SK-N-SH (cell line): ENCODE results near the gene H6PD. TPM values are rescaled to one million over a fixed set of nuclear protein-coding genes. Genes with fewer than 3 reads are reported as not detected.

Experiments used
- CTCF ChIA-PET: fragments of 300-600, 350-600 bp; formaldehyde crosslinking; extraction: SDS; loops from one replicate; lab custom pipeline; 2021; lab: Yijun Ruan, JAX
- POLR2A ChIA-PET: fragments of 350-600 bp; sonication (Branson Sonifier 250); formaldehyde crosslinking; extraction: SDS; loops from one replicate; lab custom pipeline; 2020; ENCODE audit warnings: antibody characterized with exemption, inconsistent platforms; lab: Yijun Ruan, JAX
- DNase-seq: peaks from one replicate; pipeline ENCODE4 v3.0.0; 2012
- H2AFZ ChIP-seq: fragments of 200-600 bp; sonication (generic); 2 replicates; pipeline ENCODE4 v1.8.1; 2016; ENCODE audit warnings: antibody characterized with exemption, mild to moderate bottlenecking, low read depth
- H3F3A ChIP-seq: fragments of 200-600 bp; sonication (generic); replicated peaks from 2 replicates; pipeline ENCODE3; 2016; ENCODE audit warnings: antibody characterized with exemption, mild to moderate bottlenecking; ENCODE audit not compliant: insufficient read depth
- H3K27ac ChIP-seq, 2 experiments: fragments of 200-500 bp in 1 of 2; fragments of 200-600 bp in 1 of 2; sonication (Bioruptor generic) in 1 of 2; sonication (generic), shearing (Covaris generic) in 1 of 2; 2 replicates each; pipeline versions ENCODE4 v1.5.1 to v1.6.1; 2014 to 2016; ENCODE audit warnings: low read depth in 2 of 2, inconsistent platforms in 1 of 2, low read length in 1 of 2, mild to moderate bottlenecking in 1 of 2, mixed read lengths in 1 of 2
- H3K27me3 ChIP-seq: fragments of 200-600 bp; sonication (generic), shearing (Covaris generic); 2 replicates; pipeline ENCODE4 v1.6.1; 2016; ENCODE audit warnings: mixed run types; ENCODE audit not compliant: insufficient read depth
- H3K36me3 ChIP-seq, 2 experiments: fragments of 200-500 bp in 1 of 2; fragments of 200-600 bp in 1 of 2; sonication (Bioruptor generic) in 1 of 2; sonication (generic) in 1 of 2; replicated peaks in 1 of 2; 2 replicates each; pipeline versions ENCODE3 to v1.5.1; 2014 to 2016; ENCODE audit warnings: low read length in 1 of 2, mild to moderate bottlenecking in 1 of 2; ENCODE audit not compliant: insufficient read depth in 2 of 2, control insufficient read depth in 1 of 2
- H3K4me1 ChIP-seq, 2 experiments: fragments of 200-500 bp in 1 of 2; fragments of 200-600 bp in 1 of 2; sonication (Bioruptor generic) in 1 of 2; sonication (generic), shearing (Covaris generic) in 1 of 2; 2 replicates each; pipeline versions ENCODE4 v1.5.1 to v1.6.1; 2014 to 2016; ENCODE audit warnings: low read depth in 1 of 2, low read length in 1 of 2, mixed run types in 1 of 2; ENCODE audit not compliant: insufficient read depth in 2 of 2, control insufficient read depth in 1 of 2
- H3K4me2 ChIP-seq: fragments of 200-600 bp; sonication (generic), shearing (Covaris generic); 2 replicates; pipeline ENCODE4 v1.6.1; 2017; ENCODE audit warnings: mixed run types
- H3K4me3 ChIP-seq, 2 experiments: fragments of 200-500 bp in 1 of 2; fragments of 200-600 bp in 1 of 2; sonication (Bioruptor generic) in 1 of 2; sonication (generic), shearing (Covaris generic) in 1 of 2; 2 replicates each; pipeline versions ENCODE4 v1.5.1 to v1.8.1; 2014 to 2016; ENCODE audit warnings: low read depth in 2 of 2, inconsistent platforms in 1 of 2, low read length in 1 of 2, mild to moderate bottlenecking in 1 of 2, mixed read lengths in 1 of 2, moderate library complexity in 1 of 2
- H3K79me2 ChIP-seq: fragments of 200-600 bp; sonication (generic); 2 replicates; pipeline ENCODE4 v1.8.1; 2017; ENCODE audit warnings: mild to moderate bottlenecking; ENCODE audit not compliant: insufficient read depth
- H3K9ac ChIP-seq: fragments of 200-600 bp; sonication (generic); 2 replicates; pipeline ENCODE4 v1.6.1; 2017; ENCODE audit warnings: mixed run types
- H3K9me2 ChIP-seq: fragments of 200-600 bp; sonication (generic); 2 replicates; pipeline ENCODE4 v1.6.1; 2017; ENCODE audit warnings: mixed run types
- H3K9me3 ChIP-seq: fragments of 200-600 bp; sonication (generic); 2 replicates; pipeline ENCODE4 v1.6.1; 2017; ENCODE audit warnings: mixed run types, mild to moderate bottlenecking, moderate library complexity
- H4K20me1 ChIP-seq: fragments of 200-600 bp; sonication (generic); 2 replicates; pipeline ENCODE4 v1.6.1; 2017; ENCODE audit warnings: mild to moderate bottlenecking, mixed run types; ENCODE audit not compliant: insufficient read depth
- ELF1 ChIP-seq: IDR thresholded peaks from 2 replicates; pipeline ENCODE4 v1.4.0; 2012
- EZH2phosphoT487 ChIP-seq: fragments of 200-600 bp; sonication (generic); IDR thresholded peaks from 2 replicates; pipeline ENCODE4 v1.6.1; 2017; ENCODE audit warnings: low read depth, mixed run types, mild to moderate bottlenecking, antibody characterized with exemption, moderate library complexity, borderline replicate concordance
- FOSL2 ChIP-seq: IDR thresholded peaks from 2 replicates; pipeline ENCODE4 v1.4.0; 2012; ENCODE audit warnings: low read depth, mild to moderate bottlenecking, moderate library complexity, borderline replicate concordance
- FOXJ3 ChIP-seq: sonication (generic); formaldehyde crosslinking; IDR thresholded peaks from 2 replicates; pipeline ENCODE4 v1.5.1; 2020; ENCODE audit warnings: mild to moderate bottlenecking, missing genetic modification reagents
- GATA2 ChIP-seq: sonication (generic); formaldehyde crosslinking; IDR thresholded peaks from 2 replicates; pipeline ENCODE4 v1.5.0; 2020; ENCODE audit warnings: mild to moderate bottlenecking, missing genetic modification reagents
- MEF2A ChIP-seq: IDR thresholded peaks from 2 replicates; pipeline ENCODE4 v1.4.0; 2012; ENCODE audit warnings: low read depth, borderline replicate concordance
- NFIC ChIP-seq: IDR thresholded peaks from 2 replicates; pipeline ENCODE4 v1.4.0; 2012; ENCODE audit warnings: borderline replicate concordance
- SIN3A ChIP-seq: IDR thresholded peaks from 2 replicates; pipeline ENCODE4 v1.6.1; 2012; ENCODE audit warnings: low read depth, mild to moderate bottlenecking, low read length, moderate library complexity, borderline replicate concordance
- SMC3 ChIP-seq: IDR thresholded peaks from 2 replicates; pipeline ENCODE4 v1.6.1; 2012; ENCODE audit warnings: low read depth, low read length, improper control_type of control experiment
- TAF1 ChIP-seq: IDR thresholded peaks from 2 replicates; pipeline ENCODE4 v1.6.1; 2012; ENCODE audit warnings: low read depth, mild to moderate bottlenecking, low read length, moderate library complexity, borderline replicate concordance
- TEAD4 ChIP-seq: IDR thresholded peaks from 2 replicates; pipeline ENCODE4 v1.4.0; 2012; ENCODE audit warnings: mild to moderate bottlenecking, borderline replicate concordance; ENCODE audit not compliant: insufficient read depth
- WGBS: methylation state at CpG from one replicate; pipeline ENCODE4 v1.1.6; 2017; ENCODE audit warnings: low lambda C conversion rate; 5-methylcytosine and 5-hydroxymethylcytosine counted together
- polyA plus RNA-seq, 3 experiments: library from polyadenylated mRNA; depleted of rRNA; stranded (reverse); fragments of >200 nt; gene quantifications; 2 replicates each; pipeline ENCODE4 v1.2.3, GENCODE V29; 2012
- TF ChIP-seq, protein P1 (sequence below): IDR thresholded peaks from 2 replicates; pipeline ENCODE4 v1.4.0; 2012; ENCODE audit warnings: low read depth, borderline replicate concordance
- TF ChIP-seq, protein P2 (sequence below): fragments of 150-350 bp; IDR thresholded peaks from 2 replicates; pipeline ENCODE4 v1.6.1; 2016; ENCODE audit warnings: mild to moderate bottlenecking, low read depth, low read length
- TF ChIP-seq, protein P3 (sequence below): fragments of 150-350 bp; IDR thresholded peaks from 2 replicates; pipeline ENCODE4 v1.6.1; 2017; ENCODE audit warnings: antibody characterized with exemption, low read length, low read depth, borderline replicate concordance
- TF ChIP-seq, protein P4 (sequence below): IDR thresholded peaks from 2 replicates; pipeline ENCODE4; 2012
- TF ChIP-seq, protein P5 (sequence below): fragments of 200-600 bp; sonication (generic); IDR thresholded peaks from 2 replicates; pipeline ENCODE4 v1.6.1; 2017; ENCODE audit warnings: antibody characterized with exemption, mild to moderate bottlenecking, moderate library complexity
- TF ChIP-seq, protein P6 (sequence below): IDR thresholded peaks from 2 replicates; pipeline ENCODE4 v1.4.0; 2012; ENCODE audit warnings: low read depth
- TF ChIP-seq, protein P7 (sequence below): IDR thresholded peaks from 2 replicates; pipeline ENCODE4 v1.6.1; 2012; ENCODE audit warnings: mild to moderate bottlenecking, low read depth, low read length, moderate library complexity

The H6PD gene
- polyA plus RNA-seq, 1 of the 3 experiments (the other 2 are of a cell fraction) = 19.1 TPM

DNA sequence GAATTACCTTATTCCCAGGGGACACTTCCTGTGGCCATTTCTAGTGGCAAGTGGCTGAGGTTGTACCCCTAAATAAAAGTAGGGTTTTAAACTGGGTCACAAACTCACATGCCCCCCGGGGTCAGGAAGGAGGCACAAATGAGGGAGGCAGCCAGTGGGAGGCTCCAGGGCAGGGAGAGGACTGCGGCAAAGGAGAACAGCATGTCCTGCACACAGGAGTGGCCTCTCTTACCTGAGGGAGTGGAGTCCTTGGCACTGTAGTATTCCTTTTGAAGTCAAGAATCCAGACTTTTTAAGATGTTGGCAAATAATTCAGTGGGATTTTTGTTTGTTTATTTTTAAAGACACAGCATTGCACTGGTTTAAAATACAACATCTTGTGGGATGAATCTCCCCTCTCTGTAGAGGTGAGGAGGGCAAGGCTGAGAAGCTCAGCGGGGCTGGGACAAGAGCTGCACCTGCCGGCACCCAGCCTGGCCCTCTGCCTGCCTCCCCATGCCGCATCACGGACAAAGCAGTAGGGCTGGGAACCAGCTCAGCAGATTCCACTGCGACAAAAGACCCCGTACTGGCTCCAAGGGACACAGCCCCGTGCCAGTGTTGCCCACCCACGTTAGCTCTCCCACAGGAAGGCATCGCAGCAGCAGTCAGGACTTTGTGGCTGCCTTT, 80.3 kb downstream of the H6PD start:
- Histone ChIP-seq H2AFZ (no peak overlapping the region), H4K20me1 (peaks cover 26% of the 10 kb centered on the region), H3K79me2 (peaks cover 13% of the 10 kb centered on the region; the same call in 1 of the 2 replicates), H3K4me2 (no peak overlapping the region), H3K27ac (no peak overlapping the region), H3K4me1 (peaks cover 0 to 6% of the 10 kb centered on the region in 2 experiments; a peak in 1 of 4 replicates), H3K9me2 (no peaks in the 10 kb centered on the region), H3K9me3 (no peaks in the 10 kb centered on the region), H3K36me3 (no peaks in the 10 kb centered on the region), H3K27me3 (no peaks in the 10 kb centered on the region), H3K4me3 (no peak overlapping the region), H3F3A (no peaks in the 10 kb centered on the region), H3K9ac (no peak overlapping the region)
- ChIA-PET CTCF (interaction anchor here (0.8 to 1.1 kb wide), 2 partner anchors 48 to 184 kb away, joined by 3 read pairs; no protein-coding TSS in a partner anchor), POLR2A (no interaction called here)
- TF ChIP-seq MEF2A (no peak), TAF1 (no peak), FOSL2 (no peak), ELF1 (no peak), SMC3 (no peak), FOXJ3 (CRISPR knock-in tag) (no peak), GATA2 (CRISPR knock-in tag) (no peak), SIN3A (no peak), NFIC (no peak), EZH2phosphoT487 (no peak), TEAD4 (no peak)
- TF ChIP-seq, protein P1, sequence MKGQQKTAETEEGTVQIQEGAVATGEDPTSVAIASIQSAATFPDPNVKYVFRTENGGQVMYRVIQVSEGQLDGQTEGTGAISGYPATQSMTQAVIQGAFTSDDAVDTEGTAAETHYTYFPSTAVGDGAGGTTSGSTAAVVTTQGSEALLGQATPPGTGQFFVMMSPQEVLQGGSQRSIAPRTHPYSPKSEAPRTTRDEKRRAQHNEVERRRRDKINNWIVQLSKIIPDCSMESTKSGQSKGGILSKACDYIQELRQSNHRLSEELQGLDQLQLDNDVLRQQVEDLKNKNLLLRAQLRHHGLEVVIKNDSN = no peak
- TF ChIP-seq, protein P2, sequence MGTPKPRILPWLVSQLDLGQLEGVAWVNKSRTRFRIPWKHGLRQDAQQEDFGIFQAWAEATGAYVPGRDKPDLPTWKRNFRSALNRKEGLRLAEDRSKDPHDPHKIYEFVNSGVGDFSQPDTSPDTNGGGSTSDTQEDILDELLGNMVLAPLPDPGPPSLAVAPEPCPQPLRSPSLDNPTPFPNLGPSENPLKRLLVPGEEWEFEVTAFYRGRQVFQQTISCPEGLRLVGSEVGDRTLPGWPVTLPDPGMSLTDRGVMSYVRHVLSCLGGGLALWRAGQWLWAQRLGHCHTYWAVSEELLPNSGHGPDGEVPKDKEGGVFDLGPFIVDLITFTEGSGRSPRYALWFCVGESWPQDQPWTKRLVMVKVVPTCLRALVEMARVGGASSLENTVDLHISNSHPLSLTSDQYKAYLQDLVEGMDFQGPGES = no peak
- TF ChIP-seq, protein P3, sequence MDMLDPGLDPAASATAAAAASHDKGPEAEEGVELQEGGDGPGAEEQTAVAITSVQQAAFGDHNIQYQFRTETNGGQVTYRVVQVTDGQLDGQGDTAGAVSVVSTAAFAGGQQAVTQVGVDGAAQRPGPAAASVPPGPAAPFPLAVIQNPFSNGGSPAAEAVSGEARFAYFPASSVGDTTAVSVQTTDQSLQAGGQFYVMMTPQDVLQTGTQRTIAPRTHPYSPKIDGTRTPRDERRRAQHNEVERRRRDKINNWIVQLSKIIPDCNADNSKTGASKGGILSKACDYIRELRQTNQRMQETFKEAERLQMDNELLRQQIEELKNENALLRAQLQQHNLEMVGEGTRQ = no peak
- TF ChIP-seq, protein P4, sequence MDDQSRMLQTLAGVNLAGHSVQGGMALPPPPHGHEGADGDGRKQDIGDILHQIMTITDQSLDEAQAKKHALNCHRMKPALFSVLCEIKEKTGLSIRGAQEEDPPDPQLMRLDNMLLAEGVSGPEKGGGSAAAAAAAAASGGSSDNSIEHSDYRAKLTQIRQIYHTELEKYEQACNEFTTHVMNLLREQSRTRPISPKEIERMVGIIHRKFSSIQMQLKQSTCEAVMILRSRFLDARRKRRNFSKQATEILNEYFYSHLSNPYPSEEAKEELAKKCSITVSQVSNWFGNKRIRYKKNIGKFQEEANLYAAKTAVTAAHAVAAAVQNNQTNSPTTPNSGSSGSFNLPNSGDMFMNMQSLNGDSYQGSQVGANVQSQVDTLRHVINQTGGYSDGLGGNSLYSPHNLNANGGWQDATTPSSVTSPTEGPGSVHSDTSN = no peak
- TF ChIP-seq, protein P5, sequence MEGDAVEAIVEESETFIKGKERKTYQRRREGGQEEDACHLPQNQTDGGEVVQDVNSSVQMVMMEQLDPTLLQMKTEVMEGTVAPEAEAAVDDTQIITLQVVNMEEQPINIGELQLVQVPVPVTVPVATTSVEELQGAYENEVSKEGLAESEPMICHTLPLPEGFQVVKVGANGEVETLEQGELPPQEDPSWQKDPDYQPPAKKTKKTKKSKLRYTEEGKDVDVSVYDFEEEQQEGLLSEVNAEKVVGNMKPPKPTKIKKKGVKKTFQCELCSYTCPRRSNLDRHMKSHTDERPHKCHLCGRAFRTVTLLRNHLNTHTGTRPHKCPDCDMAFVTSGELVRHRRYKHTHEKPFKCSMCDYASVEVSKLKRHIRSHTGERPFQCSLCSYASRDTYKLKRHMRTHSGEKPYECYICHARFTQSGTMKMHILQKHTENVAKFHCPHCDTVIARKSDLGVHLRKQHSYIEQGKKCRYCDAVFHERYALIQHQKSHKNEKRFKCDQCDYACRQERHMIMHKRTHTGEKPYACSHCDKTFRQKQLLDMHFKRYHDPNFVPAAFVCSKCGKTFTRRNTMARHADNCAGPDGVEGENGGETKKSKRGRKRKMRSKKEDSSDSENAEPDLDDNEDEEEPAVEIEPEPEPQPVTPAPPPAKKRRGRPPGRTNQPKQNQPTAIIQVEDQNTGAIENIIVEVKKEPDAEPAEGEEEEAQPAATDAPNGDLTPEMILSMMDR = no peak
- TF ChIP-seq, protein P6, sequence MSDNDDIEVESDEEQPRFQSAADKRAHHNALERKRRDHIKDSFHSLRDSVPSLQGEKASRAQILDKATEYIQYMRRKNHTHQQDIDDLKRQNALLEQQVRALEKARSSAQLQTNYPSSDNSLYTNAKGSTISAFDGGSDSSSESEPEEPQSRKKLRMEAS = no peak
- TF ChIP-seq, protein P7, sequence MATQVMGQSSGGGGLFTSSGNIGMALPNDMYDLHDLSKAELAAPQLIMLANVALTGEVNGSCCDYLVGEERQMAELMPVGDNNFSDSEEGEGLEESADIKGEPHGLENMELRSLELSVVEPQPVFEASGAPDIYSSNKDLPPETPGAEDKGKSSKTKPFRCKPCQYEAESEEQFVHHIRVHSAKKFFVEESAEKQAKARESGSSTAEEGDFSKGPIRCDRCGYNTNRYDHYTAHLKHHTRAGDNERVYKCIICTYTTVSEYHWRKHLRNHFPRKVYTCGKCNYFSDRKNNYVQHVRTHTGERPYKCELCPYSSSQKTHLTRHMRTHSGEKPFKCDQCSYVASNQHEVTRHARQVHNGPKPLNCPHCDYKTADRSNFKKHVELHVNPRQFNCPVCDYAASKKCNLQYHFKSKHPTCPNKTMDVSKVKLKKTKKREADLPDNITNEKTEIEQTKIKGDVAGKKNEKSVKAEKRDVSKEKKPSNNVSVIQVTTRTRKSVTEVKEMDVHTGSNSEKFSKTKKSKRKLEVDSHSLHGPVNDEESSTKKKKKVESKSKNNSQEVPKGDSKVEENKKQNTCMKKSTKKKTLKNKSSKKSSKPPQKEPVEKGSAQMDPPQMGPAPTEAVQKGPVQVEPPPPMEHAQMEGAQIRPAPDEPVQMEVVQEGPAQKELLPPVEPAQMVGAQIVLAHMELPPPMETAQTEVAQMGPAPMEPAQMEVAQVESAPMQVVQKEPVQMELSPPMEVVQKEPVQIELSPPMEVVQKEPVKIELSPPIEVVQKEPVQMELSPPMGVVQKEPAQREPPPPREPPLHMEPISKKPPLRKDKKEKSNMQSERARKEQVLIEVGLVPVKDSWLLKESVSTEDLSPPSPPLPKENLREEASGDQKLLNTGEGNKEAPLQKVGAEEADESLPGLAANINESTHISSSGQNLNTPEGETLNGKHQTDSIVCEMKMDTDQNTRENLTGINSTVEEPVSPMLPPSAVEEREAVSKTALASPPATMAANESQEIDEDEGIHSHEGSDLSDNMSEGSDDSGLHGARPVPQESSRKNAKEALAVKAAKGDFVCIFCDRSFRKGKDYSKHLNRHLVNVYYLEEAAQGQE = no peak
- WGBS = 46% methylated on average over 4 of the region's 11 CpGs
- no peak for DNase-seq
